ENCODE data around the gene TOM1L1. TPM values are rescaled to one million over a fixed set of nuclear protein-coding genes. Genes with fewer than 3 reads are reported as not detected.

The TOM1L1 gene
- total and polyA plus RNA-seq, 2 of the 8 experiments (the other 6 are each of a cell fraction or from before 2014, with no cell fraction given), result 47.0 to 60.8 TPM

GRCh38 chr17:54903375-54903774 lies 2.7 kb downstream of the TOM1L1 start (continued):
- TF ChIP-seq SRF (IDR thresholded peaks at IDR 0.05; ENCODE audit: low read depth, low read length) (no peak), SIX5 (IDR thresholded peaks at IDR 0.05; ENCODE audit: low read depth, low read length) (no peak), BCL11A (IDR thresholded peaks at IDR 0.05; ENCODE audit: low read depth in 2 of 2, low read length in 2 of 2) (no peak), GABPA (IDR thresholded peaks at IDR 0.05; ENCODE audit: borderline replicate concordance, insufficient read depth, low read length) (no peak)
